Measurements from ENCODE around the gene RPL13. TPM values are rescaled to one million over a fixed set of nuclear protein-coding genes. Genes with fewer than 3 reads are reported as not detected.
A peak's percentile ranks its signal among the peaks of the same experiment; 100 is the strongest.

Gene RPL13
- total RNA-seq, 2 donors from 2014 or later, result 4,192 to 4,476 TPM

DNA sequence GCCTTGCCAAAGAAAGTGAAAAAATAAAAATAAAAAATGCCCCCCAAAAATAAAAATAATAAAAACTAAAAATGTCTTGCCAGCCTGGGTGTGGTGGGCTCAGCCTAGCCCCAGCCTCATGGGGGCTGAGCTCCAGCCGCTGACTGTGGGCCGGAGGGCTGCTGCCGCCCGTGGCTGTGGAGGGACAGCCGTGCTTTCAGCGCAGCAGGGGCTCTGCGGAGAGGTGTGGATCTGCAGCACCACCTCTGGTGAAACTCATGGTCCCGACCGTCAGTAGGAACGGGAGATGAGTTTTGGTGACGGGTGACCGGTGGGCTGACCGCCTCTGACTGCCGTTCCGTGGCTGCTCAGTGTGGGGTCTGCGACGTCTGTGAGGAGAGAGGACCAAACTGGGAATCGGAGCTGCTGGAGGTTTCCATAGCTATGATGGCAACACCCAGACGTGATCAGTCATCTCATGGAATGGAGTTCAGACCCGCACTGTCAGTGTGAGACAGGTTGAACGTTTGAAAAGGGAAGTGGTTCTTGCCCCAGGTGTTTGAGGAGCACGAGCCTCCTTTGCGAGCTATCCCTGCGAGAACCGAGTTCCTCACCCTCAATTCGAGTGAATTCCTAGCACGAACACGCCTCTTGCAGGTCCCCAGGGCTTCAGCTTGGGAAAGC lies 12.0 kb upstream of the RPL13 start:
- H3K4me3 Mint-ChIP-seq, result peak overlapping the region; percentile 77
- H3K27ac Mint-ChIP-seq, result peak overlapping the region; percentile 86
- H3K36me3 Mint-ChIP-seq (ENCODE audit: low read depth), result no peaks in the 10 kb centered on the region
- H3K4me1 Mint-ChIP-seq, result peaks cover 9% of the 10 kb centered on the region
- H3K27me3 Mint-ChIP-seq, result no peaks in the 10 kb centered on the region
- DNase-seq, result no peak
- H3K9me3 ChIP-seq (ENCODE audit: control insufficient read depth, low read length, poor library complexity, severe bottlenecking), result no peaks in the 10 kb centered on the region
- peak; percentile 40 for ATAC-seq

DNA sequence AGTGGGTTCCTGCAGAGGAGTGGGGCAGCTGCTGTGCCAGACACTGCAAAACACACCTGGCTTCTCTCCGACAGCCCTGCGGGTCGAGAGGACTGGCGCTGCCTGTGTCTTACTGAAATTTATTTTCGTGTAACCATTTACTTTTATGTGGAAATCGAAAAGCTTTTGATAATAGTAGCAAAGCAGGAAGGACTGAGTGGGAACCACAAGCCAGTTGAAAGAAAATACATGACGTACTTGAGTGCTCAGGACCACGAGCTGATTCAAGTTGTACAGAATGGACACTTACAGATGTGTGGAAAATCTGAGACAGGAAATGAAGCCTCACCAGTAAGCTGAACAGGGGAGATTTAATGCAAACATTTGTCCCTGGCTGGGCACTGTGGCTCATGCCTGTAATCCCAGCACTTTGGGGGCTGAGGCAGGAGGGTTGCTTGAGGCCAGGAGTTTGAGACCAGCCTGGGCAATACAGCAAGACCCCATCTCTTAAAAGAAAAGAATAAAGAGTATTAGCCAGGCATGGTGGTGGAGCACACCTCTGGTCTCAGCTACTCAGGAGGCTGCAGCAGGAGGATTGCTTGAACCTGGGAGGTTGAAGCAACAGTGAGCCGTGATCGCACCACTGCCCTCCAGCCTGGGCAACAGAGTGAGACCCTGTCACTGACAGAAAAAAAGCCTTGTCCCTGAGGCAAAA lies 11.3 kb upstream of the RPL13 start:
- ATAC-seq, result peak; percentile 90
- H3K4me1 Mint-ChIP-seq, result peaks cover 9% of the 10 kb centered on the region
- no peaks in the 10 kb centered on the region for H3K9me3 ChIP-seq (ENCODE audit: control insufficient read depth, low read length, poor library complexity, severe bottlenecking)
- peak overlapping the region; percentile 86 for H3K27ac Mint-ChIP-seq
- H3K4me3 Mint-ChIP-seq, result peak overlapping the region; percentile 77
- H3K36me3 Mint-ChIP-seq (ENCODE audit: low read depth), result no peaks in the 10 kb centered on the region
- no peaks in the 10 kb centered on the region for H3K27me3 Mint-ChIP-seq
- no peak for DNase-seq

DNA sequence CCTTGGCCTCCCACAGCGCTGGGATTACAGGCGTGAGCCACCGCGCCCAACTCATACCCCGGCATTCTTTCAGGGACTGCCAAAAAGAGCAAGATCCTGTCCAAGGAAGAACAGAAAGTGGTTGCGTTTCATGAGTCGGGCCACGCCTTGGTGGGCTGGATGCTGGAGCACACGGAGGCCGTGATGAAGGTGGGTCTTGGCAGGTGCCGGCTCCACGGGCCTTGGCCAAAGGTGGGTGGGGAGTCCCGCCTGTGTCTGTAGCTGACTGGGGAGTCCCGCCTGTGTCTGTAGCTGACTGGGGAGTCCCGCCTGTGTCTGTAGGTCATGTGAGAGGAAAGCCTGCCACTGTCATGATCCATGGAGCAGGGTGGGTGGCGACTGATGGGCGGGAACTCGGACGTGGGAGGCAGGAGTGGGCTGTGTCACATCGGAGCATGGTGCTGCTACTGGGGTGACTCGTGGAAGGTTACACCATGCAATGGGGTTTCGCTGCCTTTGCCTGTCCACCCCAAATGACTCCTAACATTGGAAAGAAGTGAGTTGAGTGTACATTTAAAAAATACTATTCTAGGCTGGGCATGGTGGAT lies 10.0 kb upstream of the RPL13 start:
- H3K27me3 Mint-ChIP-seq, result no peaks in the 10 kb centered on the region
- no peak for DNase-seq
- no peak for ATAC-seq
- H3K4me1 Mint-ChIP-seq, result peaks cover 9% of the 10 kb centered on the region
- no peaks in the 10 kb centered on the region for H3K9me3 ChIP-seq (ENCODE audit: control insufficient read depth, low read length, poor library complexity, severe bottlenecking)
- H3K36me3 Mint-ChIP-seq (ENCODE audit: low read depth), result no peaks in the 10 kb centered on the region
- no peak overlapping the region for H3K4me3 Mint-ChIP-seq
- no peak overlapping the region for H3K27ac Mint-ChIP-seq

DNA sequence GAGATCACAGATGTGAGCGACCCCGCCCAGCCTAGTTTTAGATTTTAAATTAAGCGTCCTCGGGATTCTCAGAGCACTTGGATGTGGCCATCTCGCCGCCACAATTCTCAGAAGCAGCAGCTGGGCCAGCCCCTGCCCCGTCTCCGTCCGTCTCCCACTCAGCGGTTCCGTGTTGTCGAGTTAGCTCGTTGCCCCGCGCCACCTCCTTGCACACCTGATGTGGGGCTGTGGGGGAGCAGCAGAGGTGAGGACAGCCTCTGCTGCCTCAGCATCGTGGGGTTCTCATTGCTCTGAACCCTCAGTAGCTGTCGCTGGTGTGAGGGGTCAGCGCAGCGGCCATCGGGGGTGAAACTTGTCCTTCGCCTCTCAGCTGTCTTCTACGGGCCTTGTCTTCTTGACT lies 8.2 kb upstream of the RPL13 start:
- no peaks in the 10 kb centered on the region for H3K36me3 Mint-ChIP-seq (ENCODE audit: low read depth)
- no peaks in the 10 kb centered on the region for H3K9me3 ChIP-seq (ENCODE audit: control insufficient read depth, low read length, poor library complexity, severe bottlenecking)
- no peak overlapping the region for H3K4me3 Mint-ChIP-seq
- no peak for ATAC-seq
- H3K4me1 Mint-ChIP-seq, result peaks cover 9% of the 10 kb centered on the region
- no peak for DNase-seq
- H3K27me3 Mint-ChIP-seq, result no peaks in the 10 kb centered on the region
- H3K27ac Mint-ChIP-seq, result no peak overlapping the region

DNA sequence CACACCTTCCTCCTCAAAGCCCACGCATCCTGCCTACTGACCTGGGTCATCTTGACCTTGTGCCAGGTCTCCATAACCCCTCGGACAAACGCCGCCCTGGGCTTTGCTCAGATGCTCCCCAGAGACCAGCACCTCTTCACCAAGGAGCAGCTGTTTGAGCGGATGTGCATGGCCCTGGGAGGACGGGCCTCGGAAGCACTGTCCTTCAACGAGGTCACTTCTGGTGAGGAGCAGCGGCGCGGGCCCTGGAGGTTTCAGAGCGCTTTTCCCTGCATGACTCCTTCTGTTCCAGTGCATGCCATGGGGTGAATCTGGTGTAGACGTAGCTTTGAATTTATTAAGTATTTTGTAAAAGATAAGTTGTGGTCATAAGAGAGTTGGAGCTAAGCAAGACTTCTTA lies 7.6 kb upstream of the RPL13 start:
- no peaks in the 10 kb centered on the region for H3K27me3 Mint-ChIP-seq
- no peaks in the 10 kb centered on the region for H3K9me3 ChIP-seq (ENCODE audit: control insufficient read depth, low read length, poor library complexity, severe bottlenecking)
- H3K36me3 Mint-ChIP-seq (ENCODE audit: low read depth), result no peaks in the 10 kb centered on the region
- ATAC-seq (no peak), DNase-seq (no peak)
- no peak overlapping the region for H3K27ac Mint-ChIP-seq
- peaks cover 12% of the 10 kb centered on the region for H3K4me1 Mint-ChIP-seq
- H3K4me3 Mint-ChIP-seq, result no peak overlapping the region

DNA sequence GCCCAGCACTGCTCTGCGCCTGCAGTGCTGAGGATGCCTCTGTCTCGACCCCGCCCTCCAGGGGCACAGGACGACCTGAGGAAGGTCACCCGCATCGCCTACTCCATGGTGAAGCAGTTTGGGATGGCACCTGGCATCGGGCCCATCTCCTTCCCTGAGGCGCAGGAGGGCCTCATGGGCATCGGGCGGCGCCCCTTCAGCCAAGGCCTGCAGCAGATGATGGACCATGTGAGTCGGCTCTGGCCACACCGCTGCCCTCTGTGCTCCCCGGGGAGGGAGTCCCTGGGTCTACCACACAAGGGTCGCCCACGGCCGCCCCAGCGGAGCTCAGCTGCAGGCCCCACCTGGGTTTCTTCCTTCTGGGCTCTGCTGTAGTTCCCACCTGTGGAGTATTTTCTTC lies 6.7 kb upstream of the RPL13 start:
- DNase-seq, result no peak
- H3K4me3 Mint-ChIP-seq, result no peak overlapping the region
- H3K27me3 Mint-ChIP-seq, result no peaks in the 10 kb centered on the region
- no peaks in the 10 kb centered on the region for H3K36me3 Mint-ChIP-seq (ENCODE audit: low read depth)
- ATAC-seq, result no peak
- peaks cover 12% of the 10 kb centered on the region for H3K4me1 Mint-ChIP-seq
- no peak overlapping the region for H3K27ac Mint-ChIP-seq
- no peaks in the 10 kb centered on the region for H3K9me3 ChIP-seq (ENCODE audit: control insufficient read depth, low read length, poor library complexity, severe bottlenecking)

DNA sequence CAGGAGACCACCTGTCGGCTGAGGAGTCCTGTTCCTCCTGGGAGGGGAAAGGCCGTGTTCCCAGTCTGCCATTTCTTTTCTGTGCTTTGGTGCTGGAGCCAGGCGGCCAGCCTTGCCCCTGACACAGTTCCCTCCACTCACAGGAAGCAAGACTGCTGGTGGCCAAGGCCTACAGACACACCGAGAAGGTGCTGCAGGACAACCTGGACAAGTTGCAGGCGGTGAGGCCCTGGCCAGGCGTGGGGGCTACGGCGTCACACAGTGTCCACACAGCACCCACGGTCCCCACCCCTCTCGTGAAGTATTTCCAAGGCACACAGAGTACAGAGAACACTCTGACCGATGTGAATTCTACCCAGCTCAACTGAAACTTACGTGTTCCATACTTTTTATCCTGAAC lies 6.1 kb upstream of the RPL13 start:
- no peaks in the 10 kb centered on the region for H3K9me3 ChIP-seq (ENCODE audit: control insufficient read depth, low read length, poor library complexity, severe bottlenecking)
- H3K27ac Mint-ChIP-seq, result no peak overlapping the region
- ATAC-seq (no peak), DNase-seq (no peak)
- H3K36me3 Mint-ChIP-seq (ENCODE audit: low read depth), result no peaks in the 10 kb centered on the region
- H3K4me1 Mint-ChIP-seq, result peaks cover 7% of the 10 kb centered on the region
- H3K4me3 Mint-ChIP-seq, result no peak overlapping the region
- H3K27me3 Mint-ChIP-seq, result no peaks in the 10 kb centered on the region

DNA sequence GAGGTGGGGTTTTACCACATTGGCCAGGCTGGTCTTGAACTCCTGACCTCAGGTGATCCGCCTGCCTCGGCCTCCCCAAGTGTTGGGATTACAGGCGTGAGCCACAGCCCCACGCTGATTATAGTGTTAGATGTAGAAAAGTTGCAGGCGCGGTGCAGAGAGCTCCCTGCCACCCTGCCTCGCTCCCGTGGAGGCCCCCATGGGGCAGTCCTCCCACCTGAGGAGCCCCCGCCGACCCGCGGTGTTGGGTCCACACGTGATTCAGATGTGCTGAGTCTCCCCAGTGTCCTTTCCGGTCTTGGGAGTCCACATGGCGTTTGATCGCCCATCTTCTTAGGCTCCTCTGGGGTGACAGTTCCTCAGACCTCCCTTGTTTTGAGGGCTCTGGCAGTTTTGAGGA lies 5.2 kb upstream of the RPL13 start:
- no peaks in the 10 kb centered on the region for H3K36me3 Mint-ChIP-seq (ENCODE audit: low read depth)
- H3K27ac Mint-ChIP-seq, result no peak overlapping the region
- ATAC-seq, result no peak

DNA sequence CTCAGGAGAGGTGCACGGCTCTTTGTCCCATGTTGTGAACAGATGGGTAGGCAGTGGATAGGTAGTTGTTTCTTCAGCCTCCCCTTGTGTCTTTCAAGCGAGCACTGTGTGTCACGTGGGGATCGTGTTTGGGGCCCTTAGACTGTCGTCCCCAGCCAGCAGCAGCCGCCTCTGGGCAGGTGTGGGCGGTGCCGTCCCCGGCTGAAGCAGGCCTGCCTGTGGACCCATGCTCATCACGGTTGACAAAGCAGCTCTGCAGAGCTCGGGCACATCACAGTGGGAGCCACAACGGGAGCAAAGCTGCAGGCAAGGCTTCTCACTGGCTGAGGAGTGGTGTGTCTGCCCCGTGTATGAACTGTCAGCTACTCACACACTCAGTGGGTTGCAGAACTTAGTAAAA lies 4.7 kb upstream of the RPL13 start:
- H3K4me1 Mint-ChIP-seq, result peaks cover 6% of the 10 kb centered on the region
- H3K9me3 ChIP-seq (ENCODE audit: control insufficient read depth, low read length, poor library complexity, severe bottlenecking), result no peaks in the 10 kb centered on the region
- no peaks in the 10 kb centered on the region for H3K36me3 Mint-ChIP-seq (ENCODE audit: low read depth)
- no peaks in the 10 kb centered on the region for H3K27me3 Mint-ChIP-seq
- no peak for ATAC-seq
- peak overlapping the region; percentile 60 for H3K27ac Mint-ChIP-seq
- DNase-seq, result no peak
- H3K4me3 Mint-ChIP-seq, result no peak overlapping the region

More for the DNA sequence above, 5.2 kb upstream of the RPL13 start:
- no peaks in the 10 kb centered on the region for H3K9me3 ChIP-seq (ENCODE audit: control insufficient read depth, low read length, poor library complexity, severe bottlenecking)
- DNase-seq, result no peak
- Mint-ChIP-seq H3K4me3 (no peak overlapping the region), H3K4me1 (peaks cover 6% of the 10 kb centered on the region), H3K27me3 (no peaks in the 10 kb centered on the region)

DNA sequence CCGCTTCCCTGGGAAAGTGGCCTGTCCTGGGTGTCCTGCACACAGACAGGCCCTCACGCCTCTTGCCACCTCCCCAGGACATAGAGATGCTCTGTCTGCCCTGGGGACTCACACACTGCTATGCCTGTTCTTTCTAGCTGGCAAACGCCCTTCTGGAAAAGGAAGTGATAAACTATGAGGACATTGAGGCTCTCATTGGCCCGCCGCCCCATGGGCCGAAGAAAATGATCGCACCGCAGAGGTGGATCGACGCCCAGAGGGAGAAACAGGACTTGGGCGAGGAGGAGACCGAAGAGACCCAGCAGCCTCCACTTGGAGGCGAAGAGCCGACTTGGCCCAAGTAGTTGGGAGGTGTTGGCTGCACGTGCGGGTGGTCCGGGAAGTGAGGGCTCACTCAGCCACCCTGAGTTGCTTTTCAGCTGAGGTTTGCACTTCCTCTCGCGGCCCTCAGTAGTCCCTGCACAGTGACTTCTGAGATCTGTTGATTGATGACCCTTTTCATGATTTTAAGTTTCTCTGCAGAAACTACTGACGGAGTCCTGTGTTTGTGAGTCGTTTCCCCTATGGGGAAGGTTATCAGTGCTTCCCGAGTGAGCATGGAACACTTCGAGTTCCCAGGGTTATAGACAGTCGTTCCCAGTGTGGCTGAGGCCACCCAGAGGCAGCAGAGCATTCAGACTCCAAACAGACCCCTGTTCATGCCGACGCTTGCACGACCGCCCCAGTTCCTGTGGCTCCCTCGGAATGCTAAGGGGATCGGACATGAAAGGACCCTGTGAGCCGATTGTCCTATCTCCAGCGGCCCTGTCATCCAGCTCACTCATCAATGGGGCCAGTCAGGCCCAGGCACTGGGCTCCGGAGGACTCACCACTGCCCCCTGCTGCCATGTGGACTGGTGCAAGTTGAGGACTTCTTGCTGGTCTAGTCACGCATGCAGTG lies 3.5 kb upstream of the RPL13 start:
- H3K27me3 Mint-ChIP-seq, result no peaks in the 10 kb centered on the region
- peak; percentile 35 for ATAC-seq
- H3K36me3 Mint-ChIP-seq (ENCODE audit: low read depth), result no peaks in the 10 kb centered on the region

DNA sequence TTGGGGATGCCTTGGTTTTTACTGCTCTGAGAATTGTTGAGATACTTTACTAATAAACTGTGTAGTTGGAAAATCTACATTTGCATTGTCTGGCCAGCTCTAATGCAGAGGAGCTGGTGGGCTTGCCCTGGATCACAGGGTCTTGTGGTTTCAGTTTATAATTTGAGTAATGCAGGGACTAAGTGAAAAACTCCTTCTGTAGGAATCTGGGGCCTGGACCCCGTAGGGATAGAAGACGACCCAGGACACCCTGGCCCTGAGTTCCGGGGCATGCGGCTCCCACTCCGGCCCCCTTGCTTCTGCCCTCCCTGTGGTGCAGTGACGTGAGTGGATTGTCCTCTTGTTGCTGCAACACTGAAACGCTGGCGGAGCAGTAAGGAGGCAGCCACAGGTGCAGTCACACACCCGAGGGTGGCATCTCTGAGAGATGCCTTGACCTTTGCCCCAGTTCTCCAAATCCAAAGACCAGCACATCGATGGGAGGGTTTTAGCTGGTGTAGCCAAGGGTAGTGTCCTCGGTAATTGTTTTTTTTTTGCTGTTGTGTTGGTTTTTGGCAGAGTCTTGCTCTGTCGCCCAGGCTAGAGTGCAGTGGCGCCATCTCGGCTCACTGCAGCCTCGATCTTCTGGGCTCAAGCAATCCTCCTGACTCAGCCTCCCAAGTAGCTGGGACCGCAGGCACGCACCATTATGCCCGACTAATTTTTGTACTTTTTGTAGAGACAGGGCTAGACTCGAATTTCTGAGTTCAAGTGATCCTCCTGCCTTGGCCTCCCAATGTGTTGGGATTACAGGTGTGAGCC lies 2.6 kb upstream of the RPL13 start:
- Mint-ChIP-seq H3K4me1 (peaks cover 19% of the 10 kb centered on the region), H3K27ac (peak overlapping the region; percentile 14), H3K27me3 (no peaks in the 10 kb centered on the region), H3K4me3 (no peak overlapping the region), H3K36me3 (ENCODE audit: low read depth) (peaks cover 3% of the 10 kb centered on the region)
- no peak for DNase-seq
- no peaks in the 10 kb centered on the region for H3K9me3 ChIP-seq (ENCODE audit: control insufficient read depth, low read length, poor library complexity, severe bottlenecking)
- ATAC-seq, result no peak

More for the DNA sequence above, 3.5 kb upstream of the RPL13 start:
- H3K27ac Mint-ChIP-seq, result peak overlapping the region; percentile 60
- peaks cover 12% of the 10 kb centered on the region for H3K4me1 Mint-ChIP-seq
- no peak overlapping the region for H3K4me3 Mint-ChIP-seq
- peak; percentile 49 to 82 (median 61) for DNase-seq
- no peaks in the 10 kb centered on the region for H3K9me3 ChIP-seq (ENCODE audit: control insufficient read depth, low read length, poor library complexity, severe bottlenecking)

DNA sequence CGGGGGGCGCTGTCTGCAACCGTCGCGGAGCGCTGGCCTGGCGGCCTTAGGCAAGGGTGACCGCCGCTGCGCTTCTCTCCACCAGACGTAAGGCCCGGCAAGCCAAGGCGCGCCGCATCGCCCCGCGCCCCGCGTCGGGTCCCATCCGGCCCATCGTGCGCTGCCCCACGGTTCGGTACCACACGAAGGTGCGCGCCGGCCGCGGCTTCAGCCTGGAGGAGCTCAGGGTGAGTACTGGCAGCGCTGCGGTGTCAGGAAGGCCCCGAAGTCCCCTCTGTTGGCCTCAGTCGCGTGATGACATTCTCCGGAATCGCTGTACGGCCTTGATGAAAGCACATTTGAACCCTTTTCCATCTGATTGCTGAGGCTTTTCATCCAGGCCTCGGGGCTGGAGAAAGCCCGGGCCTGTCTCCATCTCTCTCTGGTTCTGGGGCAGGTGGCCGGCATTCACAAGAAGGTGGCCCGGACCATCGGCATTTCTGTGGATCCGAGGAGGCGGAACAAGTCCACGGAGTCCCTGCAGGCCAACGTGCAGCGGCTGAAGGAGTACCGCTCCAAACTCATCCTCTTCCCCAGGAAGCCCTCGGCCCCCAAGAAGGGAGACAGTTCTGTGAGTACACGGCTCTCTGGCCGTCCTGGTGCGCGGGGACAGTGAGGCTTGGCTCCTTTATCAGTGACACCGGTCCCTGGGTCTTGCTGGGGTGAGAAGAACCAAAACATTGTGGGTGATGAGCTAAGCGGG lies 831 bp downstream of the RPL13 start:
- Mint-ChIP-seq H3K4me1 (peaks cover 41% of the 10 kb centered on the region), H3K27me3 (no peaks in the 10 kb centered on the region), H3K27ac (peak overlapping the region; percentile 92), H3K4me3 (peak overlapping the region; percentile 90), H3K36me3 (ENCODE audit: low read depth) (peaks cover 6% of the 10 kb centered on the region)
- H3K9me3 ChIP-seq (ENCODE audit: control insufficient read depth, low read length, poor library complexity, severe bottlenecking), result no peaks in the 10 kb centered on the region
- DNase-seq (no peak), ATAC-seq (no peak)

All from T-helper 17 cell (primary cell).